Skeletal muscle tissue (tissue), 4 donors: ENCODE data around the gene C8A. TPM values are rescaled to one million over a fixed set of nuclear protein-coding genes. Genes with fewer than 3 reads are reported as not detected.

Experiments
- H3K27ac ChIP-seq: one replicate; pipeline ENCODE4 v1.7.0; 2013; ENCODE audit warnings: mild to moderate bottlenecking, low read depth, low read length, inconsistent platforms
- H3K27me3 ChIP-seq, 3 donors: one replicate each; pipeline ENCODE4 v1.7.0; 2013; ENCODE audit warnings: low read length in 3 of 3; ENCODE audit not compliant: control insufficient read depth in 3 of 3, insufficient read depth in 3 of 3
- H3K36me3 ChIP-seq, 3 donors: one replicate each; pipeline ENCODE4 v1.7.0; 2013; ENCODE audit warnings: low read length in 3 of 3; ENCODE audit not compliant: control insufficient read depth in 3 of 3, insufficient read depth in 3 of 3
- H3K4me1 ChIP-seq, 3 donors: one replicate each; pipeline ENCODE4 v1.7.0; 2013; ENCODE audit warnings: low read length in 3 of 3, mild to moderate bottlenecking in 3 of 3; ENCODE audit not compliant: control insufficient read depth in 3 of 3, insufficient read depth in 3 of 3
- H3K4me3 ChIP-seq, 3 donors: one replicate each; pipeline ENCODE4 v1.7.0; 2013; ENCODE audit warnings: low read length in 3 of 3
- H3K9ac ChIP-seq, 3 donors: one replicate each; pipeline ENCODE4 v1.7.0; 2013; ENCODE audit warnings: low read length in 3 of 3, mild to moderate bottlenecking in 3 of 3, moderate library complexity in 2 of 3, low read depth in 1 of 3
- H3K9me3 ChIP-seq, 3 donors: one replicate each; pipeline ENCODE4 v1.7.0; 2013; ENCODE audit warnings: low read length in 3 of 3; ENCODE audit not compliant: control insufficient read depth in 3 of 3
- total RNA-seq: library from RNA; depleted of rRNA; stranded (reverse); fragments of >200 nt; gene quantifications from one replicate; pipeline ENCODE4 v1.2.3, GENCODE V29; 2014
- donor health status: Osteomylitis.

C8A gene
- total RNA-seq, 1 donor from 2014 or later, result not detected

DNA sequence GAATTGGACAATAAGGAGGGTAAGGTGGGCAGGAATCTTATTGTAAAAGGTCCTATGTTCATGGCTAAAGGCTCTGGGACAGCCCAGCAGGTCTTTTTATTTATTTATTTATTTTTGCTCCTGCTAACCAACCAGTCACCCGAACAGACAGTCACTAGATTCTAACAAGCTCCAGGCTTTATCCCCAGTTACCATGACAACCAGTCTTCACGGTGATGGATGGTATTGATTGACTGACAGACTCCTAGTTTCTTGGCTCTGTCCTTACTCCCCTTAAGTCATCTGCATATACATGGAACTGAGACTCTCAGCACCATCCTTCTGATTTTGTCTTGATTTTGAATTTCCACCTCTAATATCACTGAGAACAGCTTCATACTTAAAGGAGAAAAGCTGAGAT, 44.3 kb downstream of the C8A start:
- no peak overlapping the region for H3K4me3 ChIP-seq
- no peaks in the 10 kb centered on the region for H3K36me3 ChIP-seq
- H3K27ac ChIP-seq, result no peak overlapping the region
- no peaks in the 10 kb centered on the region for H3K9me3 ChIP-seq
- no peaks in the 10 kb centered on the region for H3K27me3 ChIP-seq
- no peaks in the 10 kb centered on the region for H3K4me1 ChIP-seq
- no peak overlapping the region for H3K9ac ChIP-seq

DNA sequence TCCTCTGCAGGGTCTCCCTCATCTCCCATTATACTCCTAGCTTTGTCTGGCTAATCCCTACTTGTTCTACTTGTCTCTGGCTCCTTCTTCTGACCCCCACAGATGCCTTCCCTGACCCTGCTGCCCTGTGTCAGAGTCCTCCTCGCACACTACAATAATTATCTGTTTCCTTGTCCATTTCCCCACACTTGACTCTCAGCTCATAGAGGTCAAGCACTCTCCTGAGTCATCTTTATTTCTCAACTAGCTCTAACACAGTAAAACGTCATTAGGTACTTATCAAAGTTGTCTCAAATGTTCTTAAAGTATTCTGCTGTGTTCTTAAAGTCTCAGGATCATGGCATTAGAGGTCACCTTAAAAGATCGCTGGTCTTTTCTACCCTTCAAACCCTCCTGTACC, 47.1 kb downstream of the C8A start:
- H3K36me3 ChIP-seq, result no peaks in the 10 kb centered on the region

DNA sequence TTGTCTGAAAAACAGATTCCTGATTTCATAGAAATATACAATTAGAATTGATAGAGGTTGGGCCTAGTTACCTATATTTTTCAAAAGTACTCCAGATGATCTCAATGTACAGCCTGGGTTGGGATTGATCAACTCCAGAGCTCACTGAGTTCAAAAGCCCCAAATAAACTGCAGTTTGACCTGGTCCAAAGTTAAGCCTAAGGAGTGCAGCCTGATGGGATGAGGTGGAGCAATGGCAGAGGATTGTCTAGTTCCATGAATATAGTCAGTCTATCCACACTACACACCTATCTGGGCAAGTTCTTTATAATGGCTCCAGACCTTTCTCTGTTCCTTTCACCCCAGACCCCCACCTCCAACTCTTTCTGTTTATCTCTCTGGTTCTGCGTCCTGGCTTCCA, 49.2 kb downstream of the C8A start:
- H3K27ac ChIP-seq, result no peak overlapping the region
- H3K9ac ChIP-seq, result no peak overlapping the region
- no peaks in the 10 kb centered on the region for H3K36me3 ChIP-seq
- H3K4me3 ChIP-seq, result no peak overlapping the region
- no peaks in the 10 kb centered on the region for H3K9me3 ChIP-seq
- no peaks in the 10 kb centered on the region for H3K27me3 ChIP-seq
- no peaks in the 10 kb centered on the region for H3K4me1 ChIP-seq

More for the DNA sequence above, 47.1 kb downstream of the C8A start:
- H3K27me3 ChIP-seq, result no peaks in the 10 kb centered on the region
- no peak overlapping the region for H3K4me3 ChIP-seq
- no peaks in the 10 kb centered on the region for H3K9me3 ChIP-seq
- H3K9ac ChIP-seq, result no peak overlapping the region
- H3K4me1 ChIP-seq, result no peaks in the 10 kb centered on the region
- H3K27ac ChIP-seq, result no peak overlapping the region

DNA sequence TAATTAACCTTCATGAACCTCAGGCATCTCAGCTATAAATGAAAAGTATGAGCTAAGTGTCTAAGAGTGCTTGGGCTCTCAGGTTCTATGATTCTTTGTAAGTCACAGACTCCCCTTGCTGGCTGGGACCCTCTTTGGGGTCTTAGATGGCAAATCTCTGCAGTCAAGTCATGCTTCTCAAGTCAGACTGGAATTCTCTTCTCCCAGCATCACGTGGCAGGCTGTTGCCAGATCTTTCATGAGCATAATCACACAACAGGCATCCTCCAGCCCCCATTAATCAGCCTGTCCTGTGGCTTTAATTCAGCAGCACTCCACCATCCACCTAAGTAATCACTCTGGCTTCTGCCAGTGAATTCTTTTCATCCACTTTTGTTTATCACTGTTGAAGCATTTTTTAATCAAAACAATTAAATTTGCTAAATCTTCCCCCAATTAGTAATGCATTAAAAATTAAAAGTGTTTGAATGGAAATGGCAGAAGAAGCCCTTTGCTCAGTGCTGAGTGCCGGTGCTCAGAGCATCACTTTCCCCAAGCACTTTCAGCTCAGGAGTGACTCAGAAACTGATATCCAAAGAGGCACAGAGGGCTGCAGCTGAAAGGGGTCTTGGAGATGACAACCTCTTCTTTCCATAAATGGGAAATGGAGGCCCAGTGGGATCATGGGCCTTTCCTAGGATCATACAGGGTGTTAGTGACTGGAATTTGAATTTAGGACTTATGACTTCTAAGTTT, 50.2 kb downstream of the C8A start:
- Histone ChIP-seq H3K9me3 (no peaks in the 10 kb centered on the region), H3K4me1 (no peaks in the 10 kb centered on the region), H3K9ac (no peak overlapping the region), H3K36me3 (no peaks in the 10 kb centered on the region), H3K27me3 (no peaks in the 10 kb centered on the region), H3K27ac (no peak overlapping the region), H3K4me3 (no peak overlapping the region)

DNA sequence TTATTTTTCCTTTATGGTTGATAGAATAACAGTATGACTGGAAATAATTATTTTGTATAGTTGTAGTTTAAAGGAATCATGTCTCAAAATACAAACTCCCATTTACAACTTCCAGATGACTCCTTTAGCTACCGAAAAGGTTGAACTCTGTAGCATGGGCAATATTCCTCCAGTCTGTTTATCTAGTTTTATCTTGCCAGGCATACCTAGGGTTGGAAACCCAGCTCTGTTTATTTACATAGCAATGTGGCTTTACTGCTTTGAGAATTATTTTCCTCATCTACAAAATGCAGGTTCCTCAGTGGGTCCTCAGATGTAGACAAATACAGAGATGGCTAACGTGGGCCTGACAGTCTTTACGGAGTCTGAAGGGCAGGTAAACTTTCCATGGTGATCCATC, 51.1 kb downstream of the C8A start:
- Histone ChIP-seq H3K36me3 (no peaks in the 10 kb centered on the region), H3K27ac (no peak overlapping the region), H3K4me1 (peaks cover 0 to 3% (median 0%) of the 10 kb centered on the region in 3 donors), H3K27me3 (no peaks in the 10 kb centered on the region), H3K9ac (no peak overlapping the region), H3K9me3 (no peaks in the 10 kb centered on the region), H3K4me3 (no peak overlapping the region)

DNA sequence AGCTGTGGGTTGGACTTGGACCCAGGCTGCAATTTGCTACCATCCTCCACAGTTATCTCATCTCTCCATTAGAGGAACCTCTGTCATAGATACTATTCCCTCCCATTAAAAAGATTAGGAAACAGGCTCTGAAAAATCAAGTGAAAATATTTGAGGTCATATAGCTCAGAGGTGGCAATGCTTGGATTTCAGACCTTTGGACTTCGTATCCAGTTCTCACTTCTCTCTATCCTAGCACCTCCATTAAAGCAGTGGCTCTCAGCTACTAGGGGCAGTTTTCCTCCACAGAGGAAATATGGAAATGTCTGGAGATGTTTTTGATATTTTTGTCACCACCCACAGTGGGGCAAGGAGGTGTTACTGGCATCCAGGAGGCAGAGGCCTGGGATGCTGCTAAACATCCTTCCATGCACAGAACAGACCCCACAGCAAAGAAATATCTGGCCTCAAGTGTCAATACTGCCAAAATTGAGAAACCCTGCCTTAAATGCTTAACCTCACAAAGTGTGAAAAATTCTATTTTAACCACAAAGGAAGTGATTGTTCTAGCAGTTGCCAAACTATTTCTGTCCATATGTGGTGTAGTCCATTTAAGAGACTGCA, 54.1 kb downstream of the C8A start:
- Histone ChIP-seq H3K4me3 (no peak overlapping the region), H3K27me3 (no peaks in the 10 kb centered on the region), H3K27ac (no peak overlapping the region), H3K4me1 (peaks cover 0 to 3% (median 0%) of the 10 kb centered on the region in 3 donors), H3K36me3 (no peaks in the 10 kb centered on the region), H3K9ac (no peak overlapping the region), H3K9me3 (no peaks in the 10 kb centered on the region)

DNA sequence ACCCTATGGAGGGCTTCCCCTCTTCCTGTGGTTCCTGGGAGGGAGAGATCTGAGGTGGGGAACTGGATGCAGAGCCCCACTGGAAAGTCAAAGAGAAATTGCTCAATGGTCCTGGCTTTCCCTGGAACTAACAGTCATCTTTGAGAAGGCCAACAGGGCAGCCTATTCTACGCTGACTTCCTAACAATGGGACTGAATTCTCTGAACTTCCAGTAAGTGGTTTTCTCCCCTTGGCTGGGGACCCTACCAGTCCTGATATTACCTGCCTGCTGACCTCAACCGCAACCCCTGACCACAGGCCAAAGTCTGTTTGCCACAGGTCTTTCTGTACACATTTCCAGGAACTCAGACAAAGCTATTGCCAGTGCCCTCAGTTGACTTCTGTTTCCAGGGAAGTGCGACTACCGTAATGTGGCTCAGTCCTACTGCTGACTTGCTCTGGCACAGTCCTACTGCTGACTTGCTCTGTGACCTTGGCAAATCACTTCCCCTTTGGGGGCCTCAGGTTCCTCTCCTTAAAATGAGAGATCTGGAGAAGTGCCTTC, 55.9 kb downstream of the C8A start:
- Histone ChIP-seq H3K27me3 (no peaks in the 10 kb centered on the region), H3K36me3 (no peaks in the 10 kb centered on the region), H3K4me3 (no peak overlapping the region), H3K9me3 (no peaks in the 10 kb centered on the region), H3K27ac (no peak overlapping the region), H3K4me1 (peaks cover 0 to 3% (median 0%) of the 10 kb centered on the region in 3 donors), H3K9ac (no peak overlapping the region)

DNA sequence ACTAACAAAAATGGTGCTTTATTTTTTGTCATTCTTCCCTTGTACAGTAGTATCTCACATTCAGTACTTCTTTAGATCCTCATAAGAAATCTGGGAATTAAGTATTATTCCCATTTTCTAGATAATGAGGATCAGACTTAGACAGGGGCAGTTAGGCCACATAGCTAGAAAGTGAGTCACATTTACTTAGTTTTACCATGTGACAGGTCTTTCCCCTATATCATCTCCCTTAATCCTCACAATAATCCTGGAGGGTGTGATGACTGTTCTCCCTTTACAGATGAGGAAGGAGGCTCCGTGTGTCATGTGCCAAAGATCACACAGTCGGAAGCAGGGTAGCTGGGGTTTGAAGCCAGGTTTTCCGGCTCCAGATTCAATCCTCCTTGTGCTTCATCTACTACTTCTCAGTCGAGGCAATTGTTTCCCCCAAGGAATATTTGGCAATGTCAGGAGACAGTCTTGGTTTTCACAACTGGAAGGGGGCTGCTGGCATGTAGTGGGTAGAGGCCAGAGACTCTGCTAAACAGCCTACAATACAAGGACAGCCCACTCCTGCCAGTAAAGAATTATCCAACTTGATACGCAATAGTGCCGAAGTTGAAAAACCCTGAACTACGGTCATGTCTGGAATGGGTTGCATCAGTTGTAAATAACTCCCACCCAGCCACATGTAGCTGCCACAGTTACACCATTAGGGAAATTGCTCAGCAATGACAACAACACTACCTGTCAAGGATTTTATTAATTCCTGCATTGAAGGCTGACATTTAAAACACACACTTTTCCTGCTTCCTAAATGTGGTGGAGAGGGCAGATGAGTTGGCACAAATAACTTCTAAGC, 56.7 kb downstream of the C8A start:
- Histone ChIP-seq H3K27me3 (no peaks in the 10 kb centered on the region), H3K4me3 (no peak overlapping the region), H3K9ac (no peak overlapping the region), H3K36me3 (no peaks in the 10 kb centered on the region), H3K9me3 (no peaks in the 10 kb centered on the region), H3K4me1 (peaks cover 0 to 3% (median 0%) of the 10 kb centered on the region in 3 donors), H3K27ac (no peak overlapping the region)

DNA sequence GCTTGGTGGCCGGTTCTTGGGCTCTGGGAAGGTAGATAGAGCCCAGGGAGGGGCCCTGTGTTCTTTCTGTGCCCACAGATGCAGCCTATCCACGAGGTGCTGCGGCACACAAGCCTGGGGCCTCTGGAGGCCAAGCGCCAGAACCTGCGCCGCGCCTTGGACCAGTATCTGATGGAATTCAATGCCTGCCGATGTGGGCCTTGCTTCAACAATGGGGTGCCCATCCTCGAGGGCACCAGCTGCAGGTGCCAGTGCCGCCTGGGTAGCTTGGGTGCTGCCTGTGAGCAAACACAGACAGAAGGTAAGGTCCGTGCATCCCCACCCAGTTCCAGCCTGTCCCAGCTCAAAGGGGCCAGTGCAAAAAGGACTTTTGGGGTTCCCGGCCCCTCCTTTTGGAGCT, 57.7 kb downstream of the C8A start:
- no peaks in the 10 kb centered on the region for H3K27me3 ChIP-seq

DNA sequence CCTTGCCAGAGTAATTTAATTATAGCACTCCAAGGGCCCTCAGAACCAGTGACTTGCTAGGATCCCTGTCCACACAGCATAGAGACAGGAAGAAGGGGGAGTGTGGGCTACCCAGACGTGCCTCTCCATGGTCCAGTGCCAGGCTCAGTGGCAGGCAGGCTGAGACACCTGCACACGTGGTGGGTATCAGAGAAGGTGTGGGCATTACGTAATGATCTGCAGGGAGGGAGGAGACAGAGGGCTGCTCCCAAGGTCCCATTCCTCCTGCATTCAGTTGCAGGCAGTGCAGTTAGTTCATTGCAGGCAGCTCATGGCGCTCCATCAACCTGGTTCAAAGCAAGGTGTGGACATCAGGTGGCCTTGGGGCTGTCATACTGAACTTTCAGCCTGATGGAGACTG, 61.4 kb downstream of the C8A start:
- H3K4me3 ChIP-seq, result no peak overlapping the region
- no peak overlapping the region for H3K27ac ChIP-seq
- H3K9me3 ChIP-seq, result no peaks in the 10 kb centered on the region
- no peaks in the 10 kb centered on the region for H3K4me1 ChIP-seq
- H3K27me3 ChIP-seq, result no peaks in the 10 kb centered on the region
- no peaks in the 10 kb centered on the region for H3K36me3 ChIP-seq
- H3K9ac ChIP-seq, result no peak overlapping the region

More for the DNA sequence above, 57.7 kb downstream of the C8A start:
- H3K4me1 ChIP-seq, result peaks cover 0 to 3% (median 0%) of the 10 kb centered on the region in 3 donors
- no peak overlapping the region for H3K9ac ChIP-seq
- no peak overlapping the region for H3K4me3 ChIP-seq
- H3K36me3 ChIP-seq, result no peaks in the 10 kb centered on the region
- H3K9me3 ChIP-seq, result no peaks in the 10 kb centered on the region
- no peak overlapping the region for H3K27ac ChIP-seq
